Lower leg skin (tissue), 3 donors: ENCODE measurements around the gene UBAP1L.
"Not testable (repeated sequence)": the region's sequence is repeated elsewhere in the genome, so short reads cannot be mapped to it uniquely, and the experiment has no call there.

ENCODE experiments used
- POLR2A ChIP-seq, 2 donors: fragments of 450-650 bp; IDR thresholded peaks; one replicate each; pipeline ENCODE4 v1.6.1; 2016 to 2017; ENCODE audit warnings: antibody characterized with exemption in 2 of 2, mild to moderate bottlenecking in 1 of 2, moderate library complexity in 1 of 2
- TF ChIP-seq, protein P1 (sequence below), 3 donors: fragments of 450-650 bp; IDR thresholded peaks; one replicate each; pipeline ENCODE4 v1.5.1; 2016; ENCODE audit warnings: antibody characterized with exemption in 3 of 3, mild to moderate bottlenecking in 3 of 3, moderate library complexity in 2 of 3

DNA sequence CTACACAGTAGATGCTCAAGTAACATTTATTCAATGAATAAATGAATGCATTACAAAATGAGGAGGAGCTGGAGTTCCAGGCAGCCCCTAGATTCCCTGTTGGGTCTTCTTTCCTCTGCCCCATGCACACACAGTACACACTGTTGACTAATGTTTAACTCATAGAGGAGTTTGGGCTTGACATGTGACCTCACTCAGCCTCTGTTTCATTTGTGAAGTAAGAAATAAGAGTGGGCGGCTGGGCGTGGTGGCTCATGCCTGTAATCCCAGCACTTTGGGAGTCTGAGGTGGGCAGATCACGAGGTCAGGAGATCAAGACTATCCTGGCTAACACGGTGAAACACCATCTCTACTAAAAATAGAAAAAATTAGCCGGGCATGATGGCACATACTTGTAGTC lies 70.8 kb downstream of the UBAP1L start:
- TF ChIP-seq, protein P1, sequence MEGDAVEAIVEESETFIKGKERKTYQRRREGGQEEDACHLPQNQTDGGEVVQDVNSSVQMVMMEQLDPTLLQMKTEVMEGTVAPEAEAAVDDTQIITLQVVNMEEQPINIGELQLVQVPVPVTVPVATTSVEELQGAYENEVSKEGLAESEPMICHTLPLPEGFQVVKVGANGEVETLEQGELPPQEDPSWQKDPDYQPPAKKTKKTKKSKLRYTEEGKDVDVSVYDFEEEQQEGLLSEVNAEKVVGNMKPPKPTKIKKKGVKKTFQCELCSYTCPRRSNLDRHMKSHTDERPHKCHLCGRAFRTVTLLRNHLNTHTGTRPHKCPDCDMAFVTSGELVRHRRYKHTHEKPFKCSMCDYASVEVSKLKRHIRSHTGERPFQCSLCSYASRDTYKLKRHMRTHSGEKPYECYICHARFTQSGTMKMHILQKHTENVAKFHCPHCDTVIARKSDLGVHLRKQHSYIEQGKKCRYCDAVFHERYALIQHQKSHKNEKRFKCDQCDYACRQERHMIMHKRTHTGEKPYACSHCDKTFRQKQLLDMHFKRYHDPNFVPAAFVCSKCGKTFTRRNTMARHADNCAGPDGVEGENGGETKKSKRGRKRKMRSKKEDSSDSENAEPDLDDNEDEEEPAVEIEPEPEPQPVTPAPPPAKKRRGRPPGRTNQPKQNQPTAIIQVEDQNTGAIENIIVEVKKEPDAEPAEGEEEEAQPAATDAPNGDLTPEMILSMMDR (IDR thresholded peaks at IDR 0.05) = not testable (repeated sequence)
- TF ChIP-seq POLR2A (IDR thresholded peaks at IDR 0.05) = not testable (repeated sequence)
